EH (cell line): ENCODE measurements around the gene SDC3.
A peak's percentile ranks its signal among the peaks of the same experiment; 100 is the strongest.

ENCODE experiments used
- DNase-seq: peaks from one replicate; pipeline ENCODE4 v3.0.0-alpha.2; 2015; ENCODE audit warnings: low read depth

Gene SDC3

GRCh38 chr1:30904191-30904961 lies 4.2 kb downstream of the SDC3 start:
- DNase-seq = no peak

GRCh38 chr1:30903343-30904034 lies 5.1 kb downstream of the SDC3 start:
- DNase-seq = peak; percentile 66

- no peak for DNase-seq
Measured at GRCh38 chr1:30902593-30903290, 5.8 kb downstream of the SDC3 start.

GRCh38 chr1:30901798-30902581 lies 6.6 kb downstream of the SDC3 start:
- DNase-seq = peak; percentile 66

GRCh38 chr1:30900931-30901560 lies 7.5 kb downstream of the SDC3 start:
- no peak for DNase-seq

GRCh38 chr1:30900486-30900885 lies 8.1 kb downstream of the SDC3 start:
- no peak for DNase-seq

- DNase-seq = no peak
Measured at GRCh38 chr1:30899577-30900389, 8.8 kb downstream of the SDC3 start.

GRCh38 chr1:30898031-30898815 lies 10.3 kb downstream of the SDC3 start:
- no peak for DNase-seq

GRCh38 chr1:30896905-30897304 lies 11.7 kb downstream of the SDC3 start:
- DNase-seq = no peak

GRCh38 chr1:30895944-30896660 lies 12.5 kb downstream of the SDC3 start:
- no peak for DNase-seq

GRCh38 chr1:30895382-30895943 lies 13.1 kb downstream of the SDC3 start:
- DNase-seq = no peak

GRCh38 chr1:30894508-30894973 lies 14.0 kb downstream of the SDC3 start:
- no peak for DNase-seq

- DNase-seq = no peak
Measured at GRCh38 chr1:30893776-30894507, 14.6 kb downstream of the SDC3 start.

GRCh38 chr1:30892671-30893073 lies 15.9 kb downstream of the SDC3 start:
- DNase-seq = no peak

- no peak for DNase-seq
Measured at GRCh38 chr1:30891227-30891552, 17.4 kb downstream of the SDC3 start.

GRCh38 chr1:30890502-30891226 lies 17.9 kb downstream of the SDC3 start:
- no peak for DNase-seq

- peak; percentile 87 for DNase-seq
Measured at GRCh38 chr1:30889511-30889910, 19.0 kb downstream of the SDC3 start.

GRCh38 chr1:30888975-30889374 lies 19.6 kb downstream of the SDC3 start:
- no peak for DNase-seq
